Effector CD8-positive, alpha-beta T cell (primary cell): ENCODE results near the gene OSBPL10.

Source experiments
- DNase-seq: peaks from one replicate; lab custom pipeline; 2025; lab: John Stamatoyannopoulos, UW

The OSBPL10 gene

DNA sequence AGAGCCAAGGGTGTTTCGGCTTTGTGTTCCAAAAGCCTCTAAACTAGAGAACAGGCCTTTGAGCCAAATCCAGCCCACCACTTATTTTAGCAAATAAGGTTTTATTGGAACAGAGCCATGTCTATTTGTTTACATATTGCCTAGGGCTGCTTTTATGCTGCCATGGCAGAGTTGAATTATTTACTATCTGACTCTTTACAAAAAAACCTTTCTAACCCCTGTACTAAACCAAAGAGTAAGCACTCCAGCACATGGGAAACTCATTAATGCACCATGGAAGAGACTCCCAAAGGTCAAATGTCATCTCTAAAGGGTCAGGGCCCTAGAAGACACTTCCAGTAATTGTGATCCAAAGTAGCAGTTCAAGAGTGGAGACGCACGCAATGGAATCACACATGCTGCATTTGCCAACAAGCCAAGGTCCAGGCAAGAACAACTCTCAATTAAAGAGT, 22.3 kb downstream of the OSBPL10 start:
- no peak for DNase-seq

- no peak for DNase-seq
Measured at GRCh38 chr3:31957106-31957505, 24.0 kb downstream of the OSBPL10 start.

GRCh38 chr3:31955581-31955980, 25.5 kb downstream of the OSBPL10 start:
- DNase-seq = no peak

DNA sequence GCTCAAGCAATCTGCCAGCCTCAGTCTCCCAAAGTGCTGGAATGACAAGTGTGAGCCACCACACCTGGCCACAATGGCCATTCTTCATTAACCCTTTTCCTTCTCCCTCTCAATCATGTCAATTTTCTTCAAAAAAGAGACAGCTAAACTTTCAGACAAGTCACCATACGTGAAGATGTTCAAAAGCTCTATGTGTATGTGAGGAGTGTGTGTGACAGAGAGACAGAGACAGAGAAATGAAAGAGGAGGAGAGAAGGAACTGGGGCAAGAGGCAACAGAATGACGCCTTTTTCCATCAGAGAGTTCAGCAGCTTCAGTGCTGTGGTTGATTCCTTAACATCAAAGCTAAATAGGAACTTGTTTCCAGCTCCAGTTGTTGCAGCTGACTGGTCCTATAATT, 27.4 kb downstream of the OSBPL10 start:
- no peak for DNase-seq

DNA sequence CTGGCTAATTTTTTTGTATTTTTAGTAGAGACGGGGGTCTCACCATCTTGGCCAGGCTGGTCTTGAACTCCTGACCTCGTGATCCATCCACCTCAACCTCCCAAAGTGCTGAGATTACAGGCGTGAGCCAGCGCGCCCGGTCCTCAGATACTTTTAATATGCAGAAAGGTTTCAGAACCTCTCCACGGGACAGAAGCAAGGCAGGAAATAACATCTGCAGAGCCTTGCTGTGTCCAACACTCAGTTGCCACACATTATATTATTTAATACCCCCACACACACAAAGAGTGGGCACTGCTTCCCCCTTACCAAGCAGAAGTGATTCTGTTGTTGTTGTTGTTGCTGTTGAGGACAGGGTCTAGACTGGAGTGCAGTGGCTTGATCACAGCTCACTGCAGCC, 28.0 kb downstream of the OSBPL10 start:
- DNase-seq = no peak

GRCh38 chr3:31952205-31952604, 28.9 kb downstream of the OSBPL10 start:
- no peak for DNase-seq

DNA sequence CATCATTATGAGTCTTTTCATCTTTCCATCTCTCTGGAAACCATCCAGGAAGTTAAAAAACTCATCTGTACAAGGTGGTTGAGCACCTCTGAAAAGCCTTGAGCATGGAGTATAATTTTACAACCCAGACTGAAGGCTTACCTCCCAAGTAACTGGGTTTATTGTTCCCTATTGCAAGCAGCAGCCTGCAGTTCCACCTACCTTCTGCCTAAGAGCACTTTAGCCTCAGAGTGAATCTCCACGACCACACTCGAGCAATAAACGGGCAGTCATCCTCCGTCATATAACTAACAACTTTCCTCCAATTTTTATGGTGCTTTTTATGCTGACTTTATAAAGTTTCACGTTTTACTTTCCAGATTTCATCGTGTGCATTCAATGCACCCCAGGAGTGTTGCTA, 32.8 kb downstream of the OSBPL10 start:
- no peak for DNase-seq

- DNase-seq = no peak
Measured at GRCh38 chr3:31947671-31948091, 33.4 kb downstream of the OSBPL10 start.

DNA sequence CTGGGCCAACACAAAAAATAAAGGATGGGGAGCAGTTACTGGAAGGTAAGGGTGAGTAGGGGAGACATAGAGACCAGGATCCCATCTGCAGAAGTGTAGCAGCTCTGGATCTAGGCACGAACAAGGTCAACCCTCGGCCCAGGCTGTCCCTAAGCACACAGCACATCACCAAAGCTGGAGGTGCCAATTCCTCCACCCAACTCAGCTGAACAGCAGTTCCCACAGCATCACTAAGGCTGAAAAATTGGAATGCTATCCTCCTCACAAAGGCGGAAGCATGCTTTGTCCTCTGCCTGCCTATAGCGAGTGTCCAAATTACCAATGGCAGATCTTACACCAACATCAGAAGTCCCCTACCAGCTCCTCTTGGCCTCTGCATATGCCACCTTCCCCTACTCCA, 33.9 kb downstream of the OSBPL10 start:
- no peak for DNase-seq

- DNase-seq = no peak
Measured at GRCh38 chr3:31946484-31947081, 34.5 kb downstream of the OSBPL10 start.

GRCh38 chr3:31945738-31946052, 35.4 kb downstream of the OSBPL10 start:
- no peak for DNase-seq

DNA sequence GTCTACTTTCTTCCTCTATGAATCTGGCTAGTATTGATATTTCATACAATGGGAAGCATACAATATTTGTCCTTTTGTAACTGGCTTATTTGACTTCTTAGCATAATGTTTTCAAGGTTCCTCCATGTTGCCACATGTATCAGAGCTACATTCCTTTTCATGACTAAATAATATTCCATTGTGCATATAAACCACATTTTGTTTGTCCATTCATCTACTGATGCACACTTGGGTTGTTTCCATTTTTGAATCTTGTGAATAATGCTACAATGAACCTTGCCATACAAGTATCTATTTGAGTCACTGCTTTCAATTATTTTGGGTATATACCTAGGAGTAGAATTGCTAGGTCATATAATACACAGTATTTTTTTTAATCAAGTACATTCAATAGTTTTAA, 38.0 kb downstream of the OSBPL10 start:
- DNase-seq = no peak

DNA sequence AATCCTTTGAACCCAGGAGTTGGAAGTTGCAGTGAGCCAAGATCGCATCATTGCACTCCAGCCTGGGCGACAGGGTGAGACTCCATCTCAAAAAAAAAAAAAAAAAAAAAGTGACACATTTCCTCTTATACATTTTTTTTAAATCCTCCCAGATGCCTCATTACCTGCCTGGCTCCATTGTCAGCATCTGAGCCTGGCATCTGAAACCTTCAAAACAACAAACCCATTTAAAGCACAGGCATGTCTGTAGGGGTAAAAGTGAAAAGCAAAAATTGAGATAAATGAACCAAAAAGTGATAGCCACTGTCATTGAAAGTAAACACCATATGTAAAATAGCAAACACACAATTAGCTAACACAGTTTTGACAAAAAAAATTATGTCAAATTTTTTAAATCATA, 38.6 kb downstream of the OSBPL10 start:
- DNase-seq = no peak

DNA sequence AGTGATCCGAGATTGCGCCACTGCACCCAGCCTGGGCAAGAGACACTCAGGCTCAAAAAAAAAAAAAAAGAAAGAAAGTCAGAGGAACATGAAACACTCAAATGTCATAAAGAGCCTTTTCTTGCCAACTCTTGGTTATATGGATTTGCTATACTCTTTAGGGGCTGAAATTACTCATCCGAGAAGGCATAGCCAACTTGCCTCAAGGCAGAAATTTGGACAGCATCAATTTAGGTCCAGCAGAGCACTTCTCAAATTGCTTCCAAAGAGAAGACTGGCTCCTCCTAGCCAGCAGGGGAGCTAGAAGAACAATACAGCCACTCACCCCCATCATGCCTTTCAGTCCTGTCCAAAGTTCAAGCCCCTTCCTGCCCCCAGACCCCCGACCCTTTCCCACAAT, 43.8 kb downstream of the OSBPL10 start:
- DNase-seq = no peak

GRCh38 chr3:31936420-31937060, 44.5 kb downstream of the OSBPL10 start:
- DNase-seq = no peak

DNA sequence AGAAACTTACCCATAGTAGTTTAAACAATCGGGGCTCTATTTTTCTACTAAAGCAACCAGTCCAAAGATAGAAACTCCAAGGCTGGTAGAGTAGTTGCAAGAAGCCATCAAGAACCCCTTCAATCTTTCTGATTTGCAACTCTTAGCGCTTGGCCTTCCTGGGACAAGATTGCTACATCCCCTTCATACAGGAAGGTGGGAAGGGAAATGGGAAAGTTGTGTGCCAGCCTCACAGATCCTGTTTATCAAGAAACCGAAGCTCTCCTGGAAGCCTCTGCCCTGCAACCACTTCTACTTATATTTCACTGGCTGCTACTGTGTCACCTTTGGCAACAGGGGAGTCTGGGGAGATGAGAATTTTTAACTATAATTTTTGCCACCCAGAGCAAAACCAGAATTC, 46.2 kb downstream of the OSBPL10 start:
- no peak for DNase-seq

DNA sequence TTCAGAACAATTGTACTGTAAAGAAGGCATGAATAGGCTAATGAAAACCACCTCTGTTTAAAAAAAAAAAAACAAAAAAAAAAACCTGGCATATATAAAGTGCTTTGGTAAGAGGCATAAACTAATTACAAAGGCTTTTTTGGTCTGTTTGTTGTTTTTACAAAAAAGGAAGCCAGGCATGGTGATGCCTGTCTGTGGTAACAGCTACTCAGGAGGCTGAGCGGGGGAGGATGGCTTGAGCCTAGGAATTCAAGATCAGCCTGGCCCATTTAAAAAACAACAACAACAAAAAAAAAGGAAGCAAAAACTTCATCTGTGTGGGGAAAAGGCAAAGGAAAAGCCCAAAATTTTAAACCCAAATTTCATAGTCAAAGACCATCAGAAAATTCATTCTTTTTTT, 47.0 kb downstream of the OSBPL10 start:
- DNase-seq = no peak

DNA sequence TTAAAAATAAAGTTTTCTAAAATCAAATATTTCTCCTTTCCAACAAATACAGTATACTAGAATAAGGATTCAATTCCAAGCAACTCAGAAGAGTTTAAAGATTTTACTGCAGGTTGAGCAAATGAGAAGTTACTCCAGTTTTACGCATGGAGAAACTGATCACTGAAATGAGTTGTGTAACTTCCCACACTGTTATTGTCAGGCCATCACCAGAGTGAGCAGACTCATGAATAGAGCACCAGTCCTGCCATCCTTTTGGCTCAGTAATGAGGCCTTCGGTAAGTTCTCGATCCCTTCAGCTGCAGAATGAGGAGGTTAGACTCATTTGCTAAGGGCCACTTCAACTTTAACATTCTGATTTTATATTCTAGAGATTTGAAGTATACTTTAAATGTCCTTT, 48.1 kb downstream of the OSBPL10 start:
- DNase-seq = no peak

GRCh38 chr3:31929826-31930502, 51.1 kb downstream of the OSBPL10 start:
- no peak for DNase-seq

DNA sequence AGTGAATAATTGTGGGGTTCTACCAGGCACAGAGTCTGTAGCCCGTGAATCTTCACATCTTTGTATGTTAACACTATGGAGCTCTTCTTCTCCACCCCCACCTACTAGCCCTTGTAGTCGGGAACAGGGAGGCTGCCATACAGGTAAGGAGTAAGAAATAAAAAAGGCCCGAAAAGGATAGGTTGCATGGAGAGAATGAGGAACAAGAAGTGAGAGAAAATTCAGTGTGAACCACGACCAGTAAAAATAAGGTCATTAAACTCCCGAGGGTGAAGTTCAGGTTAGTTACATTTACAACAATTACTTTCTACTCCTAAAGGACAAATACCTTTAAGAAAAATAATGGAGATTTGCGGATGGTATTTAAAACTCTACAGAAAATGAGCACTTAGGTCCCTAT, 53.3 kb downstream of the OSBPL10 start:
- no peak for DNase-seq

DNA sequence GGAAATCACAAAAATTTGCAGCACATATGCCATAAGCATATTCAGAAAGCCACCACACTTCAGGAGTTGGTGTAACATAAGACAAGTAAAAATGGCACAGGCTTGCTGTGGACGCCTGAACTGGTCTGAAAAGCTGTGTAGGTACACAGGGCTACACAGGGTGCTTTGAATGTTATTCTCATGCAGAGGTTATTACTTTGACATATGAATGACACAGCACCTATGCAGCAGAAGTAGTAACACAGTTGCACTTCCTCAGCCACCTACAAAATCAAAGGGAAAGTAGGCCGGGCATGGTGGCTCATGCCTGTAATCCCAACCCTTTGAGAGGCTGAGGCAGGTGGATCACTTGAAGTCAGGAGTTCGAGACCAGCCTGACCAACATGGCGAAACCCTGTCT, 54.5 kb downstream of the OSBPL10 start:
- no peak for DNase-seq

DNA sequence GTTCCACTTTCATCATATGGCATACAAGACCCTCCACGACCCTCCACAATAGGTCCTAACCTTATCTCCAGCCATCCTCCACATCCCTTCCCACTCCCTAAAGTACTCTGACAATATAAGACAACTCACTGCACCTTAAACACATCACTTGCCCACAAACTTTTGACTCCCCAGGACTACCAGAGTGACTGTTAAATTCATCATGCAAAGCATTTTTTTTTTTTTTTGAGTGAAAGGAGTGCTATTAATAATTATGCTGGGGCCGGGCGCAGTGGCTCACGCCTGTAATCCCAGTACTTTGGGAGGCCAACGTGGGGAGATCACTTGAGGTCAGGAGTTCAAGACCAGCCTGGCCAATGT, 55.8 kb downstream of the OSBPL10 start:
- no peak for DNase-seq

DNA sequence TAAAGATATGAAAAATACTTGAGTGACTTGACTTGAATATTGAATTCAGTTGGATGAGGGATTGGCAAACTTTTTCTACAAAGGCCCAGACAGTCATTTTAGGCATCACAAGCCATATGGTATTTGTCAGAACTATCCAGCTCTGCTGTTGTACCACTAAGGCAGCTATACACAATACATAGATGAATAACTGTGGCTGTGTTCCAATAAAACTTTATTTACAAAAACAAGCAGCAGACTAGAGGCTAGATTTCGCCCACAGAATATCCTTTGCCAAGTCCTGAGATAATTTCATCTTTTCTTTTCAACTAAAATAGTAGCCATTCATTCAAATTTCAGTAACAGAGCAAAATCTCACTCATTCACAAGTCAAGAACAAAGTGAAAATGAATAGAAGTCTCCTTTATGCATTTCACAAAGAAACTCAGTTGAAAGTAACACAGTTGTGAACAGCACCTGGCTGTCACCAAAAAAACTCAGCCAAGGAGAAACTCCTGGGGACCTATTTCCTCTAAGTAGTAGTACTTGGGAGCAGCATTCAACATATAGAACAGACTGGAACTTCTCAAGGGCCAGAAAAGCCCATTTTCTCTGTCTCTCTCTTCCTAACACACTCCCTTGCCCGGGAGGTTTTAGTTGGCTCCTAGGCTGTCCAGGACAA, 56.3 kb downstream of the OSBPL10 start:
- DNase-seq = no peak
